Sigmoid colon (tissue), 7 donors: ENCODE data around the gene HGS. TPM values are rescaled to one million over a fixed set of nuclear protein-coding genes. Genes with fewer than 3 reads are reported as not detected.
A peak's percentile ranks its signal among the peaks of the same experiment; 100 is the strongest.

Experiments
- DNase-seq: peaks from one replicate; pipeline ENCODE4 v3.0.0-alpha.2; 2019
- H3K27ac ChIP-seq, 4 donors: fragments of 200-600 bp; sonication (generic); one replicate each; pipeline ENCODE4 v1.5.1; 2016 to 2019; ENCODE audit warnings: mild to moderate bottlenecking in 1 of 4
- H3K27me3 ChIP-seq, 3 donors: fragments of 200-600 bp; sonication (generic); one replicate each; pipeline ENCODE4 v1.5.1; 2019; ENCODE audit warnings: mild to moderate bottlenecking in 1 of 3
- H3K36me3 ChIP-seq, 4 donors: fragments of 200-600 bp; sonication (generic); one replicate each; pipeline ENCODE4 v1.5.1; 2016 to 2019
- H3K4me1 ChIP-seq, 4 donors: fragments of 200-600 bp; sonication (generic); one replicate each; pipeline ENCODE4 v1.5.1; 2017 to 2019
- H3K4me3 ChIP-seq, 4 donors: fragments of 200-600 bp; sonication (generic); one replicate each; pipeline ENCODE4 v1.5.1; 2017 to 2019; ENCODE audit warnings: mild to moderate bottlenecking in 2 of 4, moderate library complexity in 1 of 4
- H3K9me3 ChIP-seq, 4 donors: fragments of 200-600 bp in 3 of 4; sonication (generic) in 3 of 4; one replicate each; pipeline versions ENCODE4 v1.5.1 to v1.6.1; 2013 to 2019
- EP300 ChIP-seq, 4 donors: sonication (generic); formaldehyde crosslinking; IDR thresholded peaks; one replicate each; pipeline ENCODE4 v1.6.1; 2017; ENCODE audit warnings: antibody characterized with exemption in 4 of 4
- POLR2A ChIP-seq, 2 donors: fragments of 450-650 bp; IDR thresholded peaks; one replicate each; pipeline ENCODE4 v1.6.1; 2016; ENCODE audit warnings: antibody characterized with exemption in 2 of 2, mild to moderate bottlenecking in 2 of 2, moderate library complexity in 2 of 2
- POLR2AphosphoS5 ChIP-seq, 4 donors: sonication (generic); formaldehyde crosslinking; IDR thresholded peaks; one replicate each; pipeline ENCODE4 v1.6.1; 2017; ENCODE audit warnings: antibody characterized with exemption in 4 of 4
- WGBS, 2 donors: extraction: QIAGEN DNeasy Blood & Tissue Kit; methylation state at CpG; one replicate each; pipeline ENCODE4 v1.1.7; 2013; 5-methylcytosine and 5-hydroxymethylcytosine counted together
- intact Hi-C: fragments of 100-400 bp; cut with DNase I; formaldehyde crosslinking; loops from one replicate; pipeline ENCODE4 v1.15.1; 2023
- polyA plus RNA-seq, 3 donors: library from polyadenylated mRNA; stranded (reverse); fragments of 200-250 nt; gene quantifications; one replicate each; pipeline ENCODE4 v1.2.3, GENCODE V29; 2013
- total RNA-seq, 4 donors: library from RNA; depleted of rRNA; stranded (reverse); fragments of >200 nt; gene quantifications; one replicate each; pipeline ENCODE4 v1.1.0, GENCODE V29; 2016
- TF ChIP-seq, protein P1 (sequence below), 4 experiments: fragments of 450-650 bp in 3 of 4; fragments of 200-600 bp in 1 of 4; IDR thresholded peaks; one replicate each; pipeline ENCODE4 v1.5.1; 2016 to 2019; ENCODE audit warnings: antibody characterized with exemption in 4 of 4, mild to moderate bottlenecking in 3 of 4, moderate library complexity in 2 of 4
- donor health status: healthy with polysubstance abuse.
- donor health status: Bipolar disorder and iron deficiency.
- donor health status: healthy.

HGS gene
- total and polyA plus RNA-seq, 7 donors = 36.7 to 143 (median 52.9) TPM

DNA sequence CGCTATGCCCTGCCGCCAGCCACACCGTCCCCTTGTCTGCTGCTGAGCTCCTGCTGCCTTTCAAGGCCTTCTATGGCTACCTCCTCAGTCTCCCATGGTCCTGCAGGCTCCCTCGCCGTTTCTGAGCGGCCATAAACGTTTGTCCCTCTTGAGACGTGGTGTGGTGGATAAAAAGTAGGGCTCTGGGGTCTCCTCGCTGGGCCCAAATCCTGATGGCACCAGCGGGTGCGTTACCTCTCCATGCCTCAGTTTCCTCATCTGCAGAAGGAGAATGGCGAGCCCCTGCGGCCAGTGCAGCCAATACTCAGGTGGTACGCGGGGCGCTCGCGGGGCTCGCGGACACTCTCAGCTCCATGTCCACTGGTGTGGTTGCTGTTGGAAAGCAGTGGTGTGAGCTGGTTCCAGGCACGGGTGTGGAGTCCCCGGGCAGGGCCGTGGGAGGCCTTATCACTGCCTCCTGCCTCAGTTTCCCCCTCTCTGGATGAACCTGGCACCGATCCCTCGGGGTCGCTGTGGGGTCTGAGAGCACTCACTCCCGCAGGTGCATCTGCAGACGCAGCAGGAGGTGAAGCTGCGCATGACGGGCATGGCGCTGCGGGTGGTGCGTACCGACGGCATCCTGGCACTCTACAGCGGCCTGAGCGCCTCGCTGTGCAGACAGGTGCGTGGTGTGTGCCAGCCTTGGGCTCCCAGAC lies 30.7 kb downstream of the HGS start:
- WGBS, 2 donors = 90 to 96% methylated on average over 39 of the region's 39 CpGs
- DNase-seq = peak; percentile 61

DNA sequence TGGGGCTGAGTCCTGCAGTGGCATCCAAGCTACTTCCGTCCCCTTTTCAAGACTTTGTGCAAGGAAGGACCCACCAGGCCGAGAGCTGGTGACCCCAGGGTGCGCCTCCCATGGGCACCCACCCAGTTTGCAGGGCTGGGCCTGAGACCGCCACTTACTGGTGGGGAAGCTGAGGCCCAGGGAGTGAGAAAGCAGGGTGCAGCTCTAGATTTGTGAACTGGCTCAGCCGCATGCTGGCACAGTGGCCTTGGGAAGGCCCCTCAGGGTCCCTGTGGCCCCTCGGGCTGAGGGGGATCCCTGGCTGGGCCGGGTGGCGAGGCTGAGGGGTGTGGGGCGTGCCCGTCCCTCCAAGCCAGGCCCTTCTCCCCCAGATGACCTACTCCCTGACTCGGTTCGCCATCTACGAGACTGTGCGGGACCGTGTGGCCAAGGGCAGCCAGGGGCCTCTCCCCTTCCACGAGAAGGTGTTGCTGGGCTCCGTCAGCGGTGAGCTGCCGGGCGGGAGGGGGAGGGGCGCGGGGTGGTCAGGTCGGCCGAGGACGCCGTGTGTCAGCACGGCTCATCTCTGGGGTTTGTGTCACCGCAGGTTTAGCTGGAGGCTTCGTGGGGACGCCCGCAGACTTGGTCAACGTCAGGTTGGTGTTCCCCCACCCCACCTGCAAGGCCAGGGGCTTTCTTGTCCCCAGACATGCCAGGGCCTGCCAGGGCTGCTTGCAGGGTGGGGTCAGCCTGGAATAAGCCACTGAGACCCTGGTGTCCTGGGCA lies 31.5 kb downstream of the HGS start:
- H3K9me3 ChIP-seq = no peaks in the 10 kb centered on the region
- peak; percentile 67 for DNase-seq
- no peak for TF ChIP-seq EP300 (IDR thresholded peaks at IDR 0.05)
- no peak for TF ChIP-seq POLR2AphosphoS5 (IDR thresholded peaks at IDR 0.05)
- TF ChIP-seq, protein P1, sequence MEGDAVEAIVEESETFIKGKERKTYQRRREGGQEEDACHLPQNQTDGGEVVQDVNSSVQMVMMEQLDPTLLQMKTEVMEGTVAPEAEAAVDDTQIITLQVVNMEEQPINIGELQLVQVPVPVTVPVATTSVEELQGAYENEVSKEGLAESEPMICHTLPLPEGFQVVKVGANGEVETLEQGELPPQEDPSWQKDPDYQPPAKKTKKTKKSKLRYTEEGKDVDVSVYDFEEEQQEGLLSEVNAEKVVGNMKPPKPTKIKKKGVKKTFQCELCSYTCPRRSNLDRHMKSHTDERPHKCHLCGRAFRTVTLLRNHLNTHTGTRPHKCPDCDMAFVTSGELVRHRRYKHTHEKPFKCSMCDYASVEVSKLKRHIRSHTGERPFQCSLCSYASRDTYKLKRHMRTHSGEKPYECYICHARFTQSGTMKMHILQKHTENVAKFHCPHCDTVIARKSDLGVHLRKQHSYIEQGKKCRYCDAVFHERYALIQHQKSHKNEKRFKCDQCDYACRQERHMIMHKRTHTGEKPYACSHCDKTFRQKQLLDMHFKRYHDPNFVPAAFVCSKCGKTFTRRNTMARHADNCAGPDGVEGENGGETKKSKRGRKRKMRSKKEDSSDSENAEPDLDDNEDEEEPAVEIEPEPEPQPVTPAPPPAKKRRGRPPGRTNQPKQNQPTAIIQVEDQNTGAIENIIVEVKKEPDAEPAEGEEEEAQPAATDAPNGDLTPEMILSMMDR (IDR thresholded peaks at IDR 0.05) = no peak
- no peak for TF ChIP-seq POLR2A (IDR thresholded peaks at IDR 0.05)
- H3K36me3 ChIP-seq = no peaks in the 10 kb centered on the region
- peaks cover 0 to 35% (median 32%) of the 10 kb centered on the region in 4 donors for H3K4me1 ChIP-seq
- WGBS, 2 donors = 92 to 93% methylated on average over 32 of the region's 32 CpGs
- H3K27me3 ChIP-seq = peaks cover 0 to 10% (median 0%) of the 10 kb centered on the region in 3 donors
- no peak overlapping the region for H3K27ac ChIP-seq
- H3K4me3 ChIP-seq = no peak overlapping the region
- intact Hi-C loops = no loop called here

More for the DNA sequence above, 30.7 kb downstream of the HGS start:
- TF ChIP-seq POLR2A (IDR thresholded peaks at IDR 0.05) = no peak
- H3K36me3 ChIP-seq = no peaks in the 10 kb centered on the region
- H3K4me1 ChIP-seq = peaks cover 0 to 37% (median 33%) of the 10 kb centered on the region in 4 donors
- no peak overlapping the region for H3K27ac ChIP-seq
- intact Hi-C loops = no loop called here
- no peak overlapping the region for H3K4me3 ChIP-seq
- no peaks in the 10 kb centered on the region for H3K9me3 ChIP-seq
- H3K27me3 ChIP-seq = peaks cover 0 to 13% (median 0%) of the 10 kb centered on the region in 3 donors

DNA sequence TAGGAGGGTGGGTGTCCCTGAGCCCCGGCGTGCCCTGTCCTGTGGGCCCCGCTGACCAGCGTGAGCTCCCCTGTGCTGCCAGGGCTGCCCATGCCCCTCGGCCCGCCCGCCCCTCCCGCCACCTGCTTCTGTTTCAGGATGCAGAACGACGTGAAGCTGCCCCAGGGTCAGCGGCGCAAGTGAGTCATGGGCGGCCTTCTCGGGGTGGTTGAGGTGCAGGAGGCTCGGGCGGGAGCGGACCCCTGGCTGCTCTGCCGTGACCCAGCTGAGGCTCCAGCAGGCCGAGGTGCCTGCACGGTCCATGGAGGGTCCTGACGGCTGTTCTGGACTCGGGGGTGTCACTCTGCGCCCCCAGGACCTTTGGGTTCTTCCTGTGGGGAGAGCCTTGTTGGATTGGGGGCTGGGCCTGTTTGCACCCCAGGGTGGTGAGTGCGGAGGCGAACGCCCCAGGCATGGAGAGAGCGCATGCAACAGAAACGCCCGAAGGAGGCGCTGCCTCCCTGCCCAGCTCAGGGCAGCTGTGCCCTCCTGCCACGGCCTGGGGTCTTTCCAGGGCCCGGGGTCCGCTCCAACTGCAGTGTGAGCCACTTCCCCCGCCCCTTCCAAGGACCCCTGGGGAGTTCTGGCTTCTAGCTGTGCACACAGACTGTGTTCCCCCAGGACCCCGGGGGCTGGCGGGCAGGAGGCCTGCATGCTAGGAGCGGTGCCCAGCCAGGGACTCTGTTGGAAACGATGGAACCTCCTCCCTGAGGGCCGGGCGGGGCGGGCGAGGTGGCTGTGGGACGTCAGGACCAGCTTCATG lies 32.3 kb downstream of the HGS start:
- peaks cover 0 to 2% (median 0%) of the 10 kb centered on the region in 3 donors for H3K27me3 ChIP-seq
- WGBS, 2 donors = 88 to 93% methylated on average over 43 of the region's 43 CpGs
- H3K9me3 ChIP-seq = no peaks in the 10 kb centered on the region
- H3K27ac ChIP-seq = no peak overlapping the region
- DNase-seq = no peak
- H3K4me3 ChIP-seq = no peak overlapping the region
- intact Hi-C loops = no loop called here
- H3K36me3 ChIP-seq = no peaks in the 10 kb centered on the region
- TF ChIP-seq POLR2A (IDR thresholded peaks at IDR 0.05) (no peak), POLR2AphosphoS5 (IDR thresholded peaks at IDR 0.05) (no peak)
- peaks cover 0 to 27% (median 24%) of the 10 kb centered on the region in 4 donors for H3K4me1 ChIP-seq

DNA sequence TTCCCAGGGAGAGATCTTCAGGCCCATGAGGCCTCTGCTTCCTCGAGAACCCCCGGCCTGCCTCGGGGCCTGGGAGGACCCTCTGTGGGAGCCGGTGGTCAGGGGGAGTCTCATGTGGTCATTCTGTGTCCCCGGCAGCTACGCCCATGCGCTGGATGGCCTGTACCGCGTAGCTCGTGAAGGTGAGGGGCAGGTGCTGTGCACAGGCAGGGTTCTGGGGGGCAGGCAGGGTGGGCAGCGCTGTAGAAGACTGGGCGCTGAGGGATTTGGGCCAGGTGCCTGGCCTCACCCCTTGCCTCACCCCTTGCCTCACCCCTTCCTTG lies 32.8 kb downstream of the HGS start:
- Histone ChIP-seq H3K27me3 (no peaks in the 10 kb centered on the region), H3K9me3 (no peaks in the 10 kb centered on the region), H3K4me1 (peaks cover 0 to 21% (median 19%) of the 10 kb centered on the region in 4 donors), H3K36me3 (no peaks in the 10 kb centered on the region), H3K27ac (no peak overlapping the region), H3K4me3 (no peak overlapping the region)
- 90 to 94% methylated on average over 12 of the region's 12 CpGs for WGBS, 2 donors
- intact Hi-C loops = no loop called here
- TF ChIP-seq POLR2AphosphoS5 (IDR thresholded peaks at IDR 0.05) = no peak
- TF ChIP-seq POLR2A (IDR thresholded peaks at IDR 0.05) = no peak
- TF ChIP-seq, protein P1 (IDR thresholded peaks at IDR 0.05) = no peak
- TF ChIP-seq EP300 (IDR thresholded peaks at IDR 0.05) = no peak
- peak; percentile 61 for DNase-seq

DNA sequence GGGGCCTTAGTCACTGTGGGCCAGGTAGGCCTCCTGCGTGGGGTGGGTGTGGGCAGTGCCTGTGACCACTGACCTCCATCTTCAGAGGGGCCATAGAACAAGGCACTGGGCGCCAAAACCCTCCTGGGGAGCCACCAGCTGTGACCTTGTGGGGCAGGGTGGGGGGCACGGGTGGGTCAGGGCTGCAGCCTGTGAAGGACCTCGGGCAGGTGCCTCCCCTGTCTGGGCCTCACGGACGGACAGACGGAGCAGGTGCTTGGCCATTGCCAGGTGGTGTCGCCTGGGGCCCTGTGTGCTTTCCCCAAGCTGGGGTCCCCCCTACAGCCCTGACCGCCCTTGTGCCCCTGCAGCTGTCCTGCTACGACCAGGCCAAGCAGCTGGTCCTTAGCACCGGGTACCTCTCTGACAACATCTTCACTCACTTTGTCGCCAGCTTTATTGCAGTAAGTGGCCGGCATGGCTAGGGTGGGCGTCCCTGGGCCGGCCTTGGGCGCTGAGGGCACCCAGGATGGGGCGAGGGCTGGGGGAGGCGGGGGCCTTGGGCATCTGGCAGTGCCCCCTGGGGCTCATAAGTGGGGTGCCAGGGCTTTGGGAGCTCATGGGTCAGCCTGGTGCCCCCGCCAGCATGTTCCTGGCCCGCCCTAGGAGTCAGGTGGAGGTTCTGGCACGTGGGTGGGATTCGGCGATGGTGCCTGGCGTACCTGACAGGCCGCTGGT lies 33.4 kb downstream of the HGS start:
- DNase-seq = peak; percentile 63
- Histone ChIP-seq H3K27me3 (no peaks in the 10 kb centered on the region), H3K9me3 (no peaks in the 10 kb centered on the region), H3K27ac (no peak overlapping the region), H3K36me3 (no peaks in the 10 kb centered on the region), H3K4me3 (no peak overlapping the region), H3K4me1 (peaks cover 0 to 20% (median 16%) of the 10 kb centered on the region in 4 donors)
- intact Hi-C loops = no loop called here
- TF ChIP-seq, protein P1 (IDR thresholded peaks at IDR 0.05) = no peak
- no peak for TF ChIP-seq POLR2AphosphoS5 (IDR thresholded peaks at IDR 0.05)
- TF ChIP-seq EP300 (IDR thresholded peaks at IDR 0.05) = no peak
- no peak for TF ChIP-seq POLR2A (IDR thresholded peaks at IDR 0.05)
- 92 to 96% methylated on average over 25 of the region's 25 CpGs for WGBS, 2 donors
